Fibroblast of skin of abdomen (primary cell): ENCODE results near the gene SNRNP70. TPM values are rescaled to one million over a fixed set of nuclear protein-coding genes. Genes with fewer than 3 reads are reported as not detected.
"Not testable (repeated sequence)": the region's sequence is repeated elsewhere in the genome, so short reads cannot be mapped to it uniquely, and the experiment has no call there.

ENCODE experiments used
- DNase-seq: peaks from one replicate; pipeline ENCODE4 v3.0.0-alpha.2; 2013
- polyA plus RNA-seq, 2 experiments: library from polyadenylated mRNA; unstranded; fragments of 120-200 nt; gene quantifications; one replicate each; pipeline ENCODE4 v1.2.1, GENCODE V29; 2013; ENCODE audit not compliant: insufficient read length in 2 of 2

SNRNP70 gene, protein sequence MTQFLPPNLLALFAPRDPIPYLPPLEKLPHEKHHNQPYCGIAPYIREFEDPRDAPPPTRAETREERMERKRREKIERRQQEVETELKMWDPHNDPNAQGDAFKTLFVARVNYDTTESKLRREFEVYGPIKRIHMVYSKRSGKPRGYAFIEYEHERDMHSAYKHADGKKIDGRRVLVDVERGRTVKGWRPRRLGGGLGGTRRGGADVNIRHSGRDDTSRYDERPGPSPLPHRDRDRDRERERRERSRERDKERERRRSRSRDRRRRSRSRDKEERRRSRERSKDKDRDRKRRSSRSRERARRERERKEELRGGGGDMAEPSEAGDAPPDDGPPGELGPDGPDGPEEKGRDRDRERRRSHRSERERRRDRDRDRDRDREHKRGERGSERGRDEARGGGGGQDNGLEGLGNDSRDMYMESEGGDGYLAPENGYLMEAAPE
- polyA plus RNA-seq (2013, experiment 1 of 2; ENCODE audit: insufficient read length), result 183 TPM
- 181 TPM for polyA plus RNA-seq (2013, experiment 2 of 2; ENCODE audit: insufficient read length)

DNA sequence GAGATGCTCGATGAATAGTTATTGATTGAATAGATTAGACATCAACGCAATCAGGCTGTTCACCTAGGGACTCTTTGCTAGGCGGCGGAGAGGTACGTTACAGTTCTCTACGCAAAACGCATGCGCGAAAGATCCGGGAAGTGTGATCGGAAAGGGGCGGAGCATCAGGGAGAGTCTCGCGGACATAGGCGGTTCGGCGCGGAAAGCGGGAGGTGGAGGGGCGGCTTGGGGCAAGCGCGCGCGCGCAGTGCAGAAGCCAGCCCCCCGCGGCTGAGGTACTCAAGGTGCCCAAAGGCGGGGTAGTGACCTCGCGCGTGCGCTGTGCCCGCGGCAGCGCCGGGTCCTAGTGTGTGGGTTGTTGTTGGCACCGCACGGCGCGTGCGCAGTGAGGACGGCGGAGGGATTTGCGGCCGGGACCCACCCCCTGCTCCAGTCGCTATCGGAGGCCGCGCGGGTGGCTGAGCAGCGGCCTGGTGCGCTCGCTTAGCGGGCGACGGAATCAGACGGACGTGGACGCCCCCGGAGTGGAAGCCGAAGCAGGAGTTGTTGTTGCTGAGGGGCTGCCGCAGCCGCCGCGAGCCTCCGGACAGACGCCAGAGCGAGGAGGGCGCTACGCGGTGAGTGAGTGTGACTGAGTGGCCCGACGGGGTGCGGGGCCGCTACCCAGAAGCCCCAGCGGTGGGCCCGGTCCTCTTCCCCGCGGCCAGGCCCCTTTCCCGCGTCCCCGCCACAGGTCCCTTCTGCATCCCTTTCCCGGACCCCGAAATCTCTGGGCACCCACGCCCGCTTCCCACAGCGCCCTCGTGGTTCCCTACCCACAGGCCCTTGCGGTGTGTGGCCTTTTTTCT, at the start of gene SNRNP70:
TSS of gene SNRNP70 (plus strand) at position 432 of the 848 bp plus-strand sequence. CDS start 964 bp downstream, outside the sequence.
- peak; percentile 100 for DNase-seq

DNA sequence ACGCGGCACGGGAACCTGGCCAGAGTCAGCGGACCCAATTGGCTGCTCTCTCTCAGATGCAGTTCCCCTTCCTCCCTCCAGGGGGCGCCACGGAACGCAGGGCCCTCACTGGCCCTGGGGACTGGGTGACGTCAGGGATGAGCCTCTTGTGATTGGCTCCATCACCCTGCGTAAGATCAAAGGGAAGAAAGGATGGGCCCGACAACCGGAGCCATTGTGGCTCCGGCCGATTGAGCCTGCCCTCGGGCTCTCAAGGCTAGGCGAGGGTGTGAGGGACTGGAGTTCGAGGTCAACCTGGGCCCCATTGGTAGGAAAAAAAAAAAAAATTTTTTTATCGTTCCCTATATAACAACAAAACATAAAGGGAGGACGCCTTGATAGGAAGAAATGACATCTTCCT, 48.4 kb upstream of the SNRNP70 start, which contains the start of gene CGB1:
TSS of gene CGB1 (minus strand) at position 81 of the 400 bp plus-strand sequence. CDS start 184 bp downstream, outside the sequence.
- not testable (repeated sequence) for DNase-seq

DNA sequence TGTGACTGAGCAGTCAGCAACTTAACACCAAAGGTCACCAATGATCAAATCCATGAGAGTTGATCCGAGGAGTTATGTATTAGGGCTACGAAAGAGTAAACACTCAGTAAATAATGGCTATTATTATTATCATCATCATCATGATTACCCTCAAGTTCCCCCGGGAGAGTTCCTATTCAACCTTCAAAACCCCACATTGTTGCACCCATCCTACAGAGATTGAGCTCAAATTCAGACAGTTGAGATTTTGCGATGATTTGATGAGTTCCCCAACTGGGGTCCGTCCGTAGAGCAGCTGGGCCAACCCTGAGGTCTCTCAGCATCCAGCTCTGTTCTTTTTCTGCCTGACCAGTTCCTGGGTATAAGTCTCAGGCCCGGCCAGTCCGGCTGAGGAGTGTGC, 47.1 kb upstream of the SNRNP70 start:
- not testable (repeated sequence) for DNase-seq

DNA sequence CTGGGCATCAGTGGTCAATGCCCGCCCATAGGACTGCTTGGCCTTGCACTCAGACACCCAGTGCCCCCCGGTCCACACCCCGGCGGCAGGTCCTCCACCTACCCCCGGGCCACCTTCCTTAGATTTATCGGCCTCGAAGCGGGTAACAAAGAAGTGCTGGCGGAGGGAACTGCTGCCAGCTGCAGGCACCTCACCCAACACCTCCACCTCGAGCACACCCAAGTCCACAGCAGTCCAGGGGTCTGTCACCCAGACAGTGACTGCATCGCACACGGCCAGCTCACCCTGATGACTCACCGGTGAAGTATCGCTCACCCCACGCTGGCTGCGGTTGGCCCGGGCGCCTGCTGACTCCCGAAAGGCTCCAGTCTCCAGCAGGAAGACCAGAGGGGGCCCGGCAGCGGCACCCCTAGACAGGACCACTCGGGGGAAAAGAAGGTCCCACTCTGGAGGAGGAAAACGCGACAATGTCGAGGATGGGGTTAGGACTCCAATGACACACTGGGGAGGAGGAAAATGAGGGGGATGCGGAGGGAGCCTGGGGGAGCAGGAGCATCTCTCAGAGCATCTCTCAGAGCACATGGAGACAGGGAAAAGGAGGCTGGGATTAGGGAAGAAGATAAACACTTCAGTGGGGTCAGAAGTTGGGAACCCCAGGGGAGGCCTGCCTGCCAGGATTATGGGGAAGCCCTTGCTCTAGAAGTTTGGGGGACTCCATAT, 46.5 kb upstream of the SNRNP70 start:
- peak; percentile 72 for DNase-seq

DNA sequence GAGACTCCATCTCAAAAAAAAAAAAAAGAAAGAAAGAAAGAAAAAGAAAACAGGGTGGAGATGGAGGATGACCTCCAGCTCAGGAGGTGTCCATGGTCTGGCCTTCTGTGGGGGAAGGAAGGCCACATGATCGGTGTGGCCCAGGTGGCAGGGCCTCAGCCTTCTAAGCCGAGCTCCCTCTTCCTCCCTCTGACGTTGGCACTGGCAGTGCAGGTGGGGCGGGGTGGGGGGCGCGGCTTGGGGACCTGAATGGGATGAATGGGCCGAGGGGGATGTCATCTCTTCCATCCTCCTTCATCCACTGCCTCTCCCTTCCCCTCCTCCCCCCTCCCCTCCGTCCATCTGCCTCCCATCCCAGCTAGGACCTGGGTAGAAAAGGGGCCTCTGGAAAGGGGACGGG, 45.5 kb upstream of the SNRNP70 start:
- not testable (repeated sequence) for DNase-seq

DNA sequence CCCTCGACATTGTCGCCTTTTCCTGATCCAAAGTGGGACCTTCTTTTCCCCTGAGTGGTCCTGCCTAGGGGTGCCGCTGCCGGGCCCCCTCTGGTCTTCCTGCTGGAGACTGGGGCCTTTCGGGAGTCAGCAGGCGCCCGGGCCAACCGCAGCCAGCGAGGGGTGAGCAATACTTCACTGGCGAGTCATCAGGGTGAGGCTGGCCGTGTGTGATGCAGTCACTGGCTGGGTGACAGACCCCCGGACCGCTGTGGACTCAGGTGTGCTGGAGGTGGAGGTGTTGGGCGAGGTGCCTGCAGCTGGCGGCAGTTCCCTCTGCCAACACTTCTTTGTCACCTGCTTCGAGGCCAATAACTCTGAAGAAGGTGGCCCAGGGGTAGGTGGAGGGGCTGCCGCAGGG, 43.1 kb upstream of the SNRNP70 start:
- no peak for DNase-seq

DNA sequence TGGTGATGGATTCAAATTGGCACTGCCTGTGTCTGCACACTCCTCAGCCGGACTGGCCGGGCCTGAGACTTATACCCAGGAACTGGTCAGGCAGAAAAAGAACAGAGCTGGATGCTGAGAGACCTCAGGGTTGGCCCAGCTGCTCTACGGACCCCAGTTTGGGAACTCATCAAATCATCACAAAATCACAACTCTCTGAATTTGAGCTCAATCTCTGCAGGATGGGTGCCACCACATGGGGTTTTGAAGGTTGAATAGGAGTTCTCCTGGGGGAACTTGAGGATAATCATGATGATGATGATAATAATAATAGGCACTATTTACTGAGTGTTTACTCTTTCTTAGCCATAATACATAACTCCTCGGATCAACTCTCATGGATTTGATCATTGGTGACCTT, 42.6 kb upstream of the SNRNP70 start:
- DNase-seq, result not testable (repeated sequence)

DNA sequence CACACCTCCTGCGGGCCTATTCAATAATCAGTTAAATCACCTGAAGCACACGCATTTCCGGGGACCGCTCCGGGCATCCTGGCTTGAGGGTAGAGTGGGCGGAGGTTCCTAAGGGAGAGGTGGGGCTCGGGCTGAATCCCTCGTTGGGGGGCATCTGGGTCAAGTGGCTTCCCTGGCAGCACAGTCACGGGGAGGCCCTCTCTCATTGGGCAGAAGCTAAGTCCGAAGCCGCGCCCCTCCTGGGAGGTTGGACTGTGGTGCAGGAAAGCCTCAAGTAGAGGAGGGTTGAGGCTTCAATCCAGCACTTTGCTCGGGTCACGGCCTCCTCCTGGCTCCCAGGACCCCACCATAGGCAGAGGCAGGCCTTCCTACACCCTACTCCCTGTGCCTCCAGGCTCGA, 41.7 kb upstream of the SNRNP70 start, which contains the start of gene CGB5:
TSS of gene CGB5 (plus strand) at position 301 of the 400 bp plus-strand sequence. CDS start 362 bp downstream, outside the sequence.
- not testable (repeated sequence) for DNase-seq

DNA sequence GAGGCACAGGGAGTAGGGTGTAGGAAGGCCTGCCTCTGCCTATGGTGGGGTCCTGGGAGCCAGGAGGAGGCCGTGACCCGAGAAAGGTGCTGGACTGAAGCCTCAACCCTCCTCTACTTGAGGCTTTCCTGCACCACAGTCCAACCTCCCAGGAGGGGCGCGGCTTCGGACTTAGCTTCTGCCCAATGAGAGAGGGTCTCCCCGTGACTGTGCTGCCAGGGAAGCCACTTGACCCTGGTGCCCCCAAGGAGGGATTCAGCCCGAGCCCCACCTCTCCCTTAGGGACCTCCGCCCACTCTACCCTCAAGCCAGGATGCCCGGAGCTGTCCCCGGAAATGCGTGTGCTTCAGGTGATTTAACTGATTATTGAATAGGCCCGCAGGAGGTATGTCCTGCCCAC, 36.2 kb upstream of the SNRNP70 start, which contains the start of gene CGB8:
TSS of gene CGB8 (minus strand) at position 101 of the 400 bp plus-strand sequence. CDS start 372 bp downstream, outside the sequence.
- DNase-seq, result not testable (repeated sequence)

DNA sequence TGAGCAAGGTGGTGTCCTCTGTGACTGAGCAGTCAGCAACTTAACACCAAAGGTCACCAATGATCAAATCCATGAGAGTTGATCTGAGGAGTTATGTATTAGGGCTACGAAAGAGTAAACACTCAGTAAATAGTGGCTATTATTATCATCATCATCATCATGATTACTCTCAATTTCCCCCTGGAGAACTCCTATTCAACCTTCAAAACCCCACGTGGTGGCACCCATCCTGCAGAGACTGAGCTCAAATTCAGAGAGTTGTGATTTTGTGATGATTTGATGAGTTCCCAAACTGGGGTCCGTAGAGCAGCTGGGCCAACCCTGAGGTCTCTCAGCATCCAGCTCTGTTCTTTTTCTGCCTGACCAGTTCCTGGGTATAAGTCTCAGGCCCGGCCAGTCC, 35.4 kb upstream of the SNRNP70 start:
- not testable (repeated sequence) for DNase-seq

DNA sequence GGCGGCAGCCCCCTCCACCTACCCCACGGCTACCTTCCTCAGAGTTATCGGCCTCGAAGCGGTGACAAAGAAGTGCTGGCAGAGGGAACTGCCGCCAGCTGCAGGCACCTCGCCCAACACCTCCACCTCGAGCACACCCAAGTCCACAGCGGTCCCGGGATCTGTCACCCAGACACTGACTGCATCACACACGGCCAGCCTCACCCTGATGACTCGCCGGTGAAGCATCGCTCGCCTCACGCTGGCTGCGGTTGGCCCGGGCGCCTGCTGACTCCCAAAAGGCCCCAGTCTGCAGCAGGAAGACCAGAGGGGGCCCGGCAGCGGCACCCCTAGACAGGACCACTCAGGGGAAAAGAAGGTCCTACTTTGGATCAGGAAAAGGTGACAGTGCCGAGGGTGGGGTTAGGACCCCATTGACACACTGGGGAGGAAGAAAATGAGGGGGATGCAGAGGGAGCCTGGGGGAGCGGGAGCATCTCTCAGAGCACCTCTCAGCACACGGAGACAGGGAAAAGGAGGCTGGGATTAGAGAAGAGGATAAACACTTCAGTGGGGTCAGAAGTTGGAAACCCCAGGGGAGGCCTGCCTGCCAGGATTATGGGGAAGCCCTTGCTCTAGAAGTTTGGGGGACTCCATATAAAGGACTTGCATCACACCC, 34.7 kb upstream of the SNRNP70 start:
- DNase-seq, result peak; percentile 69

DNA sequence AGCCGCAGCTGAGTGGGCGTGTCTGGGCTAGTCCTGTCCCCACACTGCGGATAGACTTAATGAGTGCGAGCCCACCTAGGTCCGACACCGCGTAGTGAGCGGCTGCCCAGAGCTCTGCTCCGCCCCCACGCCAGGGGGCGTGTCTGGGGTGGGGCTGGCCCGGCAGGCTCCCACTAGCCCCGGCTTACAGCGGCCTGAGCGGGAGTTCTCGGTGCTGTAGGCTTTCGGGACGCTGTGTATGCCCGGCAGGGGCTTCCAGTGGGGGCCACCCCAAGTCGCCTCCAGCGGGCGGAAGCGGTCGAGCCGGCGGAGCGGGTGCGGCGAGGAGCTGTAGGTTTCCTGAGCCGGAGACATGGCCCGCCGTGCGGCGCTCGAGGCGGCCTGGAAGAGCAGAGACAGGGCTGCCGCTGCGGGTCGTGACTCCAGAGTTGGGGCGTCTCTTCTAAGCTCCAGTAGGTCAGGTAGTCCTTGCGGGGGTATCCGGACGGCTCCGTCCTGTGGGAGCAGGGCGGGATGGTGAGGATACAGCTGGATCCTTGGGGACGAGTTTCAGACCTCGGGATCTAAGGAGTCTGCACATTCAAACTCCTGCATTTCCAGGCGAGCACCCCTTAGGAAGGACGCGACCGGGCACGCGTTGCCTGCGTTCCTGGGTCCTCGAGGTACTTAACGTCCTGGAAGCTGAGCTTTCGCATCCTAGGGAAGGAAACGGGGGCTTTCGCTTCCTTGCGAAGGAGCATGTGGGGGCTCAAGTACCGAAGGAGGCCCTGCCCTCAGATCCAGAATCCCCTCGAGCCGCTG, 28.9 kb upstream of the SNRNP70 start:
- DNase-seq, result peak; percentile 48

DNA sequence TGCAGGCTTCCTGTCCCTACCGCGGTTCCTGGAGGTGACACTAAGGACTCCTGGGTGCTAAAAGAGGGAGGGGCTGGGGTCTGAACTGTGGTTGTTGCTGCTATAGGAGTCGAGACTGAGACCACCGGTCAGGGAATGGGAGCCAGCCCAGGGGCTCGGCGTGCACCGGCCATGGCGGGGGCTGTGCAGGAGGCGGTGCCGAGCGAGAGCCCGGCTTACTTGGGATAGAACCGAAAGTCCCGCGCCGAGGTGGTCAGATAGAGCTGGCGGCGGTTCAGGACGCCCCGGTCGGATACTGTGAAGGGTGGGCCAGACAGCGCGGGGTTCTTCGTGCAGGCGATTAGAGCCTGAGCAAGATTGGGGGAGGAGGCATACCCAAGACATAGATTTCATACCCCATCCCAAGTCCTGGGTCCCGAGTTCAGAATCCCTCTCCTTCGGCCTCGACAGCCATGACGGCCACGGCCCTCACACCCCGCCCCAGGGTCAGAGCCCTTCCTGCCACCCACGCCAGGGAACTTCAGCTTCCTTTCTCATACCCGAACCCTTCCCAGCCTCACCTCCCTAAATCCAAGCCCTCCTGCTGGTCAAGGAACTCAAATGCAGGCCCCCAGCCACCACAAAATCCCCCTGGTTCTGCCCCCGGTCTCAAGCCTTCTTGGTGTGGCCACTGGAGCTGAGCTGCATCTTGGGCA, 28.2 kb upstream of the SNRNP70 start:
- not testable (repeated sequence) for DNase-seq

DNA sequence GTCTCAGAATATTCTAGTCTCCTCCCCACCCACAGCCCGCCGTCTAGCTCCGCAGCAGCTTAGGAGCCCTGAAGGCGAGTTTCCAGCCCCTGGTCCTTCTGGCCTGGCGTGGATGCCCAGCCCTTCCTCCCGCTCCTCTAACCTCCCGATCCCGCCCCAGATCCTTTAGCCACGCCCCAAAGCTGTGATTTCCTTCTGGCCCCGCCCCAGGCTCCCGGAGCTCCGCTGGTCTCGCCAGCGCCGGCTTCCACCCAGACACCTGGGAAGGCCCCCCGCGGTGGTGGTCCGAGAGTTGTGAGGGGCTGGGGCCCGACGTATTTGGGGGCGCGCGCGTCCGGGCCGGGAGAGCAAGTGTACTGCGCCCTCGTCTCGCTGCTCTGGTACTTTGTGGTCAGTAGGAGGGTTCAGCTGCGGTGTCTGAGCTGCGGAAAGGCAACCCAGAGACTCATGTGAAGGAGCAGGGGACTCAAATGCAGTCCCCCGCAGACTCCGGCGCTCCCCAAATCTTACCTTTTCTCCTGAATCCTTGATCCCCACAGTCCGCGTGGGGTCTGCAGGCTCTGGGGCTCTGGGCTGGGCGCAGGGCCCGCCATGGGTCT, 27.5 kb upstream of the SNRNP70 start, which contains the start of gene CGB7:
TSS of gene CGB7 (minus strand) at position 114 of the 599 bp plus-strand sequence. CDS start 2,374 bp downstream, outside the sequence.
- peak; percentile 53 for DNase-seq

DNA sequence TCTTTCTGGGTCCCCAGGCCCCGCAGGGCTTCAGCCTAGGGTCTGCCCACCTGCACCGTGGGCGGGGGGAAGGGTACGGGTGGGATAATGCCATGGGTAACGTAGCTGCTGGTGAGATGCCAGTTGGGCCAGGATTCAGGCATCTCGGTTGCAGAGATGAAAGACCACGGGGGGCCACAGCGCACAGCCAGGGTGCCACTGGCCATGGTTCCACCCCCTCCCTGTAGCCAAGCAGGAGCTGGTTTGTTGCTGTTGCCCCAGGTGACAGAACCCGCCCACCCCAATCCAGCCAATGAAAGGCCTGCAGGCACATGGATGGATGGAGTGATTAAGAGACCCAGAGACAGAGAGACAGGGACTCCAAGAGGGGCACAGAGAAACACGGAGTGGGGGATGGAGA, 26.7 kb upstream of the SNRNP70 start:
- DNase-seq, result peak; percentile 52

DNA sequence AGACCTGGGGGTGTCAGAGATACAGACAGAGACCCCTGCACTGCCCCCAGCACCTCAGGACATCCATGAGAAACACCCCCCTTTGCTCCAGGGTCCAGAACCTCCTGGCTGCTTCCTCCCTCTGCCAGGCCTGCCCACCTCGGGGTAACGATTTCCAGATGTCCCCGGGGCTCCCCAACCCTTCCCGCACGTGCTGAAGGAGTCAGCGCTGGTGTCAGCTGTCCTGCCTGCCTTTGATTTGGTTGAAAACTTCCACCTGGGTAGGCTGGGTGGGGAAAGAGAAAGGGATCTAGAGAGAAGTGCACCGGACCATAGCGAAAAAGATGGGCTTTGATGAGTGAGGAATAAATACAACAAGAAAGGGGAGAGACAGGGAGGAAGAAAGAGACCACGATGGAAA, 26.2 kb upstream of the SNRNP70 start:
- no peak for DNase-seq

DNA sequence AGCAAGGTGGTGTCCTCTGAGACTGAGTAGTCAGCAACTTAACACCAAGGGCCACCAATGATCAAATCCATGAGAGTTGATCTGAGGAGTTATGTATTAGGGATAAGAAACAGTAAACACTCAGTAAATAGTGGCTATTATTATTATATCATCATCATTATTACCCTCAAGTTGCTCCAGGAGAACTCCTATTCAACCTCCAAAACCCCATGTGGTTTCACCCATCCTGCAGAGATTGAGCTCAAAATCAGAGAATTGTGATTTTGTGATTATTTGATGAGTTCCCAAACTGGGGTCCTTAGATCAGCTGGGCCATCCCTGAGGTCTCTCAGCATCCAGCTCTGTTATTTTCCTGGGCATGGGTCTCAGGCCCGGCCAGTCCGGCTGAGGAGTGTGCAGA, 24.3 kb upstream of the SNRNP70 start:
- no peak for DNase-seq

DNA sequence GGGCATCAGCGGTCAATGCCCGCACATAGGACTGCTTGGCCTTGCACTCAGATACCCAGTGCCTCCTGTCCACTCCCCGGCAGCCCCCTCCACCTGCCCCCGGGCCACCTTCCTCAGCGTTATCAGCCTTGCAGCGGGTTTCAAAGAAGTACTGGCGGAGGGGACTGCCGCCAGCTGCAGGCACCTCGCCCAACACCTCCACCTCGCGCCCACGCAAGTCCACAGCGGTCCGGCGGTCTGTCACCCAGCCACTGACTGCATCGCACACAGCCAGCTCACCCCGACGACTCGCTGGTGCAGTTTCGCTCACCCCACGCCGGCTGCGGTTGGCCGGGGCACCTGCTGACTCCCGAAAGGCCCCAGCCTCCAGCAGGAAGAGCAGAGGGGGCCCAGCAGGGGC, 23.8 kb upstream of the SNRNP70 start:
- DNase-seq, result no peak

DNA sequence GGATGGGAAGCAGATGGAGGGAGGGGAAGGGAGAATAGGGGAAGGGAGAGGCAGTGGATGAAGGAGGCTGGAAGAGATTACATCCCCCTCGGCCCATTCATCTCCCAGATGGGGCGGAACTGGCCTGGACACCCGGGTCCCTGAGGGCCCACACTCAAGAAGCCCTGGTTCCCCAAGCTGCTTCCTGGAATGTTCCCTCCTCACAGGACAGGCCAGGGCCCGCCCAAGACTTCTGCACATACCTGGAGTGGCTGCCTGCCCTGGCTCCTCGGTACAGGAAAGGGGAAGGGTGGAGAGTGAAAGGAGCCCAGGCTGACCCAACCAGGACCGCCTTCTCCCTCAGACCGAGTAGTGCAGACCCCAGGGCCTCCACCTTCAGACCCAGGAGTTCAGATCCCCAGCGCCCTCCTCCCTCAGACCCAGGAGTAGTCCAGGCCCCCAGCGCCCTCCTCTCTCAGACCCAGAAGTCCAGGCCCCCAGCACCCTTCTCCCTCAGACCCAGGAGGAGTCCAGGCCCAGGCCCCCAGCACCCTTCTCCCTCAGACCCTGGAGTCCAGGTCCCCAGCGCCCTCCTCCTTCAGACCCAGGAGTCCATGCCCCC, 21.1 kb upstream of the SNRNP70 start:
- no peak for DNase-seq
